ENCODE measurements around the gene DISP2.

Gene DISP2

GRCh38 chr15:40343512-40343911 is 14.5 kb upstream of the DISP2 start:
- Histone ChIP-seq H3K27me3 (replicated peaks; ENCODE audit: control insufficient read depth, insufficient read depth, low read length) (no peaks in the 10 kb centered on the region), H3K36me3 (ENCODE audit: control insufficient read depth, insufficient read depth, low read length) (no peaks in the 10 kb centered on the region), H3K4me3 (replicated peaks; ENCODE audit: low read depth, low read length) (no peak overlapping the region)
- TF ChIP-seq, protein P1, sequence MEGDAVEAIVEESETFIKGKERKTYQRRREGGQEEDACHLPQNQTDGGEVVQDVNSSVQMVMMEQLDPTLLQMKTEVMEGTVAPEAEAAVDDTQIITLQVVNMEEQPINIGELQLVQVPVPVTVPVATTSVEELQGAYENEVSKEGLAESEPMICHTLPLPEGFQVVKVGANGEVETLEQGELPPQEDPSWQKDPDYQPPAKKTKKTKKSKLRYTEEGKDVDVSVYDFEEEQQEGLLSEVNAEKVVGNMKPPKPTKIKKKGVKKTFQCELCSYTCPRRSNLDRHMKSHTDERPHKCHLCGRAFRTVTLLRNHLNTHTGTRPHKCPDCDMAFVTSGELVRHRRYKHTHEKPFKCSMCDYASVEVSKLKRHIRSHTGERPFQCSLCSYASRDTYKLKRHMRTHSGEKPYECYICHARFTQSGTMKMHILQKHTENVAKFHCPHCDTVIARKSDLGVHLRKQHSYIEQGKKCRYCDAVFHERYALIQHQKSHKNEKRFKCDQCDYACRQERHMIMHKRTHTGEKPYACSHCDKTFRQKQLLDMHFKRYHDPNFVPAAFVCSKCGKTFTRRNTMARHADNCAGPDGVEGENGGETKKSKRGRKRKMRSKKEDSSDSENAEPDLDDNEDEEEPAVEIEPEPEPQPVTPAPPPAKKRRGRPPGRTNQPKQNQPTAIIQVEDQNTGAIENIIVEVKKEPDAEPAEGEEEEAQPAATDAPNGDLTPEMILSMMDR (IDR thresholded peaks at IDR 0.05; ENCODE audit: insufficient read depth, low read length, poor library complexity, severe bottlenecking) = no peak
- DNase-seq (ENCODE audit: extremely low read depth, insufficient read length) = no peak

GRCh38 chr15:40344217-40344616 is 13.8 kb upstream of the DISP2 start:
- no peak for DNase-seq (ENCODE audit: extremely low read depth, insufficient read length)
- H3K4me3 ChIP-seq (replicated peaks; ENCODE audit: low read depth, low read length) = no peak overlapping the region
- H3K27me3 ChIP-seq (replicated peaks; ENCODE audit: control insufficient read depth, insufficient read depth, low read length) = no peaks in the 10 kb centered on the region
- TF ChIP-seq, protein P1 (IDR thresholded peaks at IDR 0.05; ENCODE audit: insufficient read depth, low read length, poor library complexity, severe bottlenecking) = no peak
- no peaks in the 10 kb centered on the region for H3K36me3 ChIP-seq (ENCODE audit: control insufficient read depth, insufficient read depth, low read length)

DNA sequence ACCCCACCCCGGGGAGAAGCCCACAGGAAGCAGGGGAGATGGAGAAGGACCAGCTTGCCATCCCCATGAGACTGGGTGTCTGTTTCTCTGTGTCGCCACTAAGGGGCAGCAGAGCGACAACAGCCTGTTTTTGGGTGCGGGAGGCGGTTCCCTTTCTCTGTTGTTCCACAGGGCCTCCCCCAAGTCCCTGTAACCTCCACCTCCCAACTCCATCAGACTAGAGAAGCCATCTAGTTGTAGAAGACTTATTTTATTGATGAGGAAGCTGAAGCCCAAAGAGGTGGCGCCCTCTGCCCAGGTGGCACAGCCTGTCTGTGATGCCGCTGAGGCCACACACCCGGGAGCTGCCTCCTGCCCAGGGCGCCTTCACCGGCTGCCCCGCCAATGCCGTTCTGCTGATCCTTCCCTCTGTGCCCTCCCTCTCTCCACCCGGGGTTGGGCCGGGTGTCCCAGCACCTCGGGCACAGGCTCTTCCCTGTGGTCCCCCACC is 13.3 kb upstream of the DISP2 start:
- no peak for DNase-seq (ENCODE audit: extremely low read depth, insufficient read length)
- TF ChIP-seq, protein P1 (IDR thresholded peaks at IDR 0.05; ENCODE audit: insufficient read depth, low read length, poor library complexity, severe bottlenecking) = peak; percentile 86
- Histone ChIP-seq H3K36me3 (ENCODE audit: control insufficient read depth, insufficient read depth, low read length) (no peaks in the 10 kb centered on the region), H3K4me3 (replicated peaks; ENCODE audit: low read depth, low read length) (no peak overlapping the region), H3K27me3 (replicated peaks; ENCODE audit: control insufficient read depth, insufficient read depth, low read length) (no peaks in the 10 kb centered on the region)

- Histone ChIP-seq H3K27me3 (replicated peaks; ENCODE audit: control insufficient read depth, insufficient read depth, low read length) (no peaks in the 10 kb centered on the region), H3K36me3 (ENCODE audit: control insufficient read depth, insufficient read depth, low read length) (no peaks in the 10 kb centered on the region), H3K4me3 (replicated peaks; ENCODE audit: low read depth, low read length) (no peak overlapping the region)
- TF ChIP-seq, protein P1 (IDR thresholded peaks at IDR 0.05; ENCODE audit: insufficient read depth, low read length, poor library complexity, severe bottlenecking) = no peak
- DNase-seq (ENCODE audit: extremely low read depth, insufficient read length) = no peak
Observed at GRCh38 chr15:40345225-40345866, 12.7 kb upstream of the DISP2 start.

DNA sequence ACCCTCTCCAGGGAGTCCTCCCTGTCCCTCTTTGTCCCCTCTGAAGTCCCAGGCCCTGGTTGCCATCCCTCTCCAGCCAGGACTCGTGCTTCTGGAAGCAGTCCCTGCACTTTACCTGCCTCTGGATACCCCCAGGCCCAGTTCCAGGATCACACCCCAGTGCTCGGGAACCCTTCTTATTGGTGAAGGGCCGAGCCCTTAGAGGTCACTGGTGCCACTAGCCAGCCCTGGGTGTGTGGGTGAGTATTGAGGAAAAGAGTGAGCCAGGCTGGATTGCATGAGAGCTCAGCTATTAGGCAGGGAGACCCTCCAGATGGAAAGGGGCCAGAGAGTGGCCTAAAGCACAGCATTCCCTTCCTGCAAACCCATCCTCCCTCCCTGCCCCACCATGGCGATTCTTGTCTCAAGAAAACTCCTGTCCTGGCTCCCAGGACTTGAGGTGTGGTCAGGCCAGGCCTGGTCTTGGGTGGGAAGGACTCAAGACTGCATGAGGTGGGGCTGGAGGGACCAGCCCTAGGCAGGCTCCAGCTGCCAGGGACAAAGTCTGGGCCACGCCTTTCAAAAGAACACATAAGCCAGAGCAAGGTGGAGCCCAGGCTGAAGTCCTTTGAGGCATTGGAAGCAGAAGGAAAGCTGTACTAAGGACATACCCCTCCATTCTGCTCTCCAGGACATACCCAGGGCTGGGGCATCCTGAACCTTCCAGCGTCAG is 12.0 kb upstream of the DISP2 start:
- no peak for DNase-seq (ENCODE audit: extremely low read depth, insufficient read length)
- no peak overlapping the region for H3K4me3 ChIP-seq (replicated peaks; ENCODE audit: low read depth, low read length)
- TF ChIP-seq, protein P1 (IDR thresholded peaks at IDR 0.05; ENCODE audit: insufficient read depth, low read length, poor library complexity, severe bottlenecking) = no peak
- 0 out of 2 replicates have a peak, but pooled peaks cover under 1% of the 10 kb centered on the region for H3K27me3 ChIP-seq (replicated peaks; ENCODE audit: control insufficient read depth, insufficient read depth, low read length)
- H3K36me3 ChIP-seq (ENCODE audit: control insufficient read depth, insufficient read depth, low read length) = no peaks in the 10 kb centered on the region

All from GM06990 (cell line).